ENCODE measurements around the gene KNSTRN. TPM values are rescaled to one million over a fixed set of nuclear protein-coding genes. Genes with fewer than 3 reads are reported as not detected.
A peak's percentile ranks its signal among the peaks of the same experiment; 100 is the strongest.

Gene KNSTRN
- total RNA-seq, 1 experiment from 2014 or later, result 85.2 TPM

DNA sequence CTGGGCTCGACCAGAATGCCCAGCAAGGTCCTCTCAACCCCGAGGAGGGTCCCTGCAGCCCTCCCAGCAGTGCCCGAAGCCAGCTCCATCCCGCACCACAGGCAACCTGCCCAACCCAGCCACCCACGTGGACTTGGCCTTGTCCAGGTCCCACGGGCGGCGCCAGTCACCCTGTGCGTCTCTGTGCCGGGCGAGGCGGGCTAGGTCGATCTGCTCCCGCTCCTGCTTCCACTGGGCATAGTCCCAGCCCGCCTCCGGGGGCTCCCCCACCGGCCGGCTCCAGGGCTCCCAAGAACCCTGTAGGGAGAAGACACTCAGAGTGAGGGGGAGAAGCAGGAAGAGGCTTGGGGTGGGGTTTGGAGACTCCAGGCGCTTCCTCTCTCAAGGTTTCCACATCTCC, 44.9 kb upstream of the KNSTRN start:
- Histone ChIP-seq H3K79me2 (ENCODE audit: low read depth) (peaks cover 53% of the 10 kb centered on the region), H3K4me1 (replicated peaks; ENCODE audit: insufficient read depth) (peaks cover 49% of the 10 kb centered on the region), H4K20me1 (ENCODE audit: insufficient read depth) (0 out of 2 replicates have a peak, but pooled peaks cover 3% of the 10 kb centered on the region), H3K9me3 (ENCODE audit: insufficient read depth, low read depth) (no peaks in the 10 kb centered on the region), H3F3A (ENCODE audit: insufficient read depth, low read depth) (peaks cover 67% of the 10 kb centered on the region), H2AFZ (no peak overlapping the region), H3K27ac (peak overlapping the region; percentile 91; the same call in 1 of the 2 replicates), H3K36me3 (ENCODE audit: low read depth) (peaks cover 14% of the 10 kb centered on the region; the same call in 1 of the 2 replicates), H3K27me3 (ENCODE audit: insufficient read depth, low read depth) (no peaks in the 10 kb centered on the region), H3K4me2 (peak overlapping the region; percentile 90), H3K4me3 (peak overlapping the region; percentile 94), H3K9me2 (ENCODE audit: insufficient read depth) (no peaks in the 10 kb centered on the region)
- ChIA-PET POLR2A (ENCODE audit: unreplicated experiment) (interaction anchor here (0.6 kb wide), 1 partner anchor 11 kb away, joined by 4 read pairs; no protein-coding TSS in a partner anchor), CTCF (interaction anchor here (0.6 to 1.6 kb wide), 5 partner anchors 10 to 47 kb away, joined by 3 to 5 read pairs (median 3); partner anchors contain the start of gene KNSTRN)
- intact Hi-C loops (cut with micrococcal nuclease; ENCODE audit: unreplicated experiment), result no loop called here
- no peak for TF ChIP-seq CTCF (conservative IDR thresholded peaks at IDR 0.05)
- no TSS peak for BruUV-seq (replicated peaks)
- no peak for DNase-seq

DNA sequence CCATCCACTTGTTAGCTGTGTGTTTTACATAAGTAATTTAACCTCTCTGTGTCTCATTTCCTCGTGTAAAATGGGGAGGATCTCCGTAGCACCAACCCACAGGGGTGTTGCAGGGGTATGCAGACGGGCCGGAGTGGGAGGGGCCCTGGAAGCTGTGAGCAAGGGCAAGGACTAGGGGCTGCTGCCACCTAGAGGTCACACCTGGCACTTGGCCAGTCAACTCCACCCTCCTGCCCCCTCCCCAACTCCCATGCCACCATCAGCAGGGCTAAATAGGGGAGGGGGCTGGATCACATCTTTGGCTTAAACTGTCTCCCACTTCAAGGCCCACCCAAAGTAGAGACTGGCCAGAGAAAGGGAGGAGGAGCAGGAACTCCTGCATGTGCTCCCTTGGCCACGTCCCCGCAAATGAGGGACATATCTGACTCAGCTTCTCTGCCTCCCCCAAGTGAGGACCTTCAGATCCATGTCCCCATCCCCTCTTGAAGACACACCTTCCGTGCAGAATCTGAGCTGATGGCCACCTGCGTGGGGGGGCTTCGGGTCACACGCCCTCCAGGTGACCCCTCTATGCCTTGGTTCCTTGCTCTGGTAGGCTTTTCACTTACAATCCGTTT, 44.4 kb upstream of the KNSTRN start:
- Histone ChIP-seq H3K27ac (peak overlapping the region; percentile 91), H3K36me3 (ENCODE audit: low read depth) (peaks cover 14% of the 10 kb centered on the region; the same call in 1 of the 2 replicates), H3K9me3 (ENCODE audit: insufficient read depth, low read depth) (no peaks in the 10 kb centered on the region), H4K20me1 (ENCODE audit: insufficient read depth) (0 out of 2 replicates have a peak, but pooled peaks cover 3% of the 10 kb centered on the region), H3K4me2 (peak overlapping the region; percentile 90), H2AFZ (no peak overlapping the region), H3K4me1 (replicated peaks; ENCODE audit: insufficient read depth) (peaks cover 54% of the 10 kb centered on the region), H3K27me3 (ENCODE audit: insufficient read depth, low read depth) (no peaks in the 10 kb centered on the region), H3K9me2 (ENCODE audit: insufficient read depth) (no peaks in the 10 kb centered on the region), H3K79me2 (ENCODE audit: low read depth) (peaks cover 53% of the 10 kb centered on the region), H3K4me3 (peak overlapping the region; percentile 94), H3F3A (ENCODE audit: insufficient read depth, low read depth) (peaks cover 67% of the 10 kb centered on the region)
- CTCF ChIA-PET, result interaction anchor here (0.6 to 2.6 kb wide), 9 partner anchors 10 to 65 kb away, joined by 3 to 8 read pairs (median 3); partner anchors contain the start of gene KNSTRN
- POLR2A ChIA-PET (ENCODE audit: unreplicated experiment), result interaction anchor here (0.5 to 0.6 kb wide), 4 partner anchors 10 to 556 kb away, joined by 3 to 6 read pairs (median 4); partner anchors contain the start of gene FSIP1
- DNase-seq, result peak; percentile 63 to 78
- peak; percentile 88 for TF ChIP-seq CTCF (conservative IDR thresholded peaks at IDR 0.05)
- TF ChIP-seq EZH2 (IDR thresholded peaks at IDR 0.05; ENCODE audit: low read depth), result no peak
- BruUV-seq (replicated peaks), result no TSS peak
- intact Hi-C loops (cut with micrococcal nuclease; ENCODE audit: unreplicated experiment), result loop anchor here (2.0 kb wide), 1 partner anchor 59 kb away; no protein-coding TSS in a partner anchor

DNA sequence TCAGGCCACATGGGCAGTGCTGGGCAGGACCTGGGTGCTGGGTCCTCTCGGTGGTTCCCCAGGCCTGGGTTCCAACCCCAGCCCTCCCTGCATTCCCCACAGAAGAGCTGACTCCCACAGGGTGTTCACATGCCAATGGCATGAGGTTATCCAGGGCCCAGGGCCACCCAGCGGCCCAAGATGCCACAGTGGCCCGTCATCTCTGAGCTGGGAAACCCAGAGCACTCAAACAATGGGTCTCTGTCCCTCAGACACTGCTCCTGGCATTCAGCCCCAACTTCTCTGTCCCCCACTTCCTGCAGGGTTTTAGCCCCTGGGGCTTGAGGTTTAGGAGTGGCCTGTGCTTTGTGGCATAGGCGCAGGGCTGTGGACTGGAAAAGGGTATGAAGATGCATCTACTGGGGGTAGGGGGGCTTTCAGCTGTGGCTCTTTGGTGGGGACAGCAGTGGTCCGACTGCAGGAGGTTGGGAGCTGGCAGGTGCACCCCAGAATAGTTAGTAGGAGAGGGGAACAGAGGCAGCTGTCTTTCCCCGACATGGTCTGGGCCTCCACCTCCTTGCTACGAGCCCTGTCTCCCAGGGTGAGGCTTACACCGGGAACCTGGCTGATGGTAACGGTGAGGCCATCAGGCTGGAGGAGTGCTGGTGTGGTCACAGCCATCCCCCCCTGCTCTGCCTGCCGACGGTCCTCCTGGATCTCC, 43.5 kb upstream of the KNSTRN start:
- POLR2A ChIA-PET (ENCODE audit: unreplicated experiment), result interaction anchor here (0.5 to 0.6 kb wide), 5 partner anchors 9 to 557 kb away, joined by 3 to 6 read pairs (median 3); partner anchors contain the start of gene FSIP1
- H3K4me2 ChIP-seq, result peak overlapping the region; percentile 90
- TSS peak; percentile 93 for BruUV-seq (replicated peaks)
- no peaks in the 10 kb centered on the region for H3K9me2 ChIP-seq (ENCODE audit: insufficient read depth)
- peaks cover 53% of the 10 kb centered on the region for H3K79me2 ChIP-seq (ENCODE audit: low read depth)
- peaks cover 64% of the 10 kb centered on the region for H3F3A ChIP-seq (ENCODE audit: insufficient read depth, low read depth)
- H3K36me3 ChIP-seq (ENCODE audit: low read depth), result peaks cover 14% of the 10 kb centered on the region; the same call in 1 of the 2 replicates
- peak overlapping the region; percentile 94 for H3K4me3 ChIP-seq
- no peak for TF ChIP-seq EZH2 (IDR thresholded peaks at IDR 0.05; ENCODE audit: low read depth)
- no peak for TF ChIP-seq CTCF (conservative IDR thresholded peaks at IDR 0.05)
- H3K27ac ChIP-seq, result peak overlapping the region; percentile 91
- intact Hi-C loops (cut with micrococcal nuclease; ENCODE audit: unreplicated experiment), result loop anchor here (1.0 to 2.0 kb wide), 3 partner anchors 29 to 82 kb away; no protein-coding TSS in a partner anchor
- no peaks in the 10 kb centered on the region for H3K27me3 ChIP-seq (ENCODE audit: insufficient read depth, low read depth)
- peaks cover 62% of the 10 kb centered on the region for H3K4me1 ChIP-seq (replicated peaks; ENCODE audit: insufficient read depth)
- peak; percentile 95 for DNase-seq
- CTCF ChIA-PET, result interaction anchor here (0.6 to 2.6 kb wide), 6 partner anchors 9 to 122 kb away, joined by 3 to 8 read pairs (median 4); no protein-coding TSS in a partner anchor
- H3K9me3 ChIP-seq (ENCODE audit: insufficient read depth, low read depth), result no peaks in the 10 kb centered on the region
- no peak overlapping the region for H2AFZ ChIP-seq
- 0 out of 2 replicates have a peak, but pooled peaks cover 1% of the 10 kb centered on the region for H4K20me1 ChIP-seq (ENCODE audit: insufficient read depth)
